Esophagus squamous epithelium (tissue), 5 donors: ENCODE data around the gene FAM3C. TPM values are rescaled to one million over a fixed set of nuclear protein-coding genes. Genes with fewer than 3 reads are reported as not detected.

Experiments
- DNase-seq: peaks from one replicate; lab custom pipeline; 2025; lab: John Stamatoyannopoulos, UW
- H3K27ac ChIP-seq, 4 donors: fragments of 200-600 bp; sonication (generic); one replicate each; pipeline ENCODE4 v1.5.1; 2016 to 2019; ENCODE audit warnings: mild to moderate bottlenecking in 1 of 4
- H3K27me3 ChIP-seq, 4 donors: fragments of 200-600 bp; sonication (generic); 1 replicate in 3 of 4; 2 replicates in 1 of 4; pipeline versions ENCODE4 v1.5.1 to v1.6.0; 2017 to 2021; ENCODE audit warnings: antibody characterized with exemption in 1 of 4
- H3K36me3 ChIP-seq, 3 donors: fragments of 200-600 bp; sonication (generic); one replicate each; pipeline ENCODE4 v1.5.1; 2016 to 2019
- H3K4me1 ChIP-seq, 3 donors: fragments of 200-600 bp; sonication (generic); one replicate each; pipeline ENCODE4 v1.5.1; 2017 to 2019
- H3K4me3 ChIP-seq, 4 donors: fragments of 200-600 bp; sonication (generic); 1 replicate in 3 of 4; 2 replicates in 1 of 4; pipeline ENCODE4 v1.5.1; 2016 to 2019; ENCODE audit warnings: mild to moderate bottlenecking in 2 of 4, moderate library complexity in 1 of 4
- H3K9me3 ChIP-seq, 3 donors: fragments of 200-600 bp; sonication (generic); one replicate each; pipeline ENCODE4 v1.5.1; 2016 to 2019
- CTCF ChIP-seq, 6 experiments: fragments of 450-650 bp in 4 of 6; fragments of 200-600 bp in 2 of 6; sonication (generic) in 2 of 6; IDR thresholded peaks; one replicate each; pipeline ENCODE4 v1.5.1; 2016 to 2019; ENCODE audit warnings: antibody characterized with exemption in 6 of 6, mild to moderate bottlenecking in 4 of 6, moderate library complexity in 4 of 6
- POLR2A ChIP-seq, 4 donors: fragments of 450-650 bp; IDR thresholded peaks; one replicate each; pipeline ENCODE4 v1.6.1; 2017; ENCODE audit warnings: antibody characterized with exemption in 4 of 4, mild to moderate bottlenecking in 4 of 4, moderate library complexity in 3 of 4
- WGBS, 2 donors: methylation state at CpG; one replicate each; pipeline ENCODE4 v1.1.5; 2018; 5-methylcytosine and 5-hydroxymethylcytosine counted together
- intact Hi-C: fragments of 100-400 bp; cut with DNase I; formaldehyde crosslinking; loops from one replicate; pipeline ENCODE4 v1.15.0; 2022
- total RNA-seq, 4 donors: library from RNA; depleted of rRNA; stranded (reverse); fragments of >200 nt; gene quantifications; one replicate each; pipeline ENCODE4 v1.1.0, GENCODE V29; 2016
- donor health status: DM: yes; HTN: yes; CAD: no.

The FAM3C gene
- total RNA-seq, 4 donors from 2014 or later = 21.8 to 48.1 (median 45.8) TPM

GRCh38 chr7:121330053-121330833 lies 65.9 kb downstream of the FAM3C start:
- peaks cover 0 to 74% (median 19%) of the 10 kb centered on the region in 4 donors for H3K27me3 ChIP-seq
- no peak for DNase-seq
- H3K4me1 ChIP-seq = peaks cover 17 to 23% (median 17%) of the 10 kb centered on the region in 3 donors
- TF ChIP-seq POLR2A (IDR thresholded peaks at IDR 0.05) = no peak
- TF ChIP-seq CTCF (IDR thresholded peaks at IDR 0.05) = no peak
- H3K4me3 ChIP-seq = peak overlapping the region; percentile 29 to 60 (median 42)
- no peak overlapping the region for H3K27ac ChIP-seq
- WGBS, 2 donors = 2 to 5% methylated on average over 27 to 30 of the region's 52 CpGs
- H3K36me3 ChIP-seq = no peaks in the 10 kb centered on the region
- H3K9me3 ChIP-seq = no peaks in the 10 kb centered on the region
- intact Hi-C loops = no loop called here

GRCh38 chr7:121329191-121330052 lies 66.7 kb downstream of the FAM3C start:
- H3K27me3 ChIP-seq = peaks cover 0 to 68% (median 19%) of the 10 kb centered on the region in 4 donors
- TF ChIP-seq CTCF (IDR thresholded peaks at IDR 0.05) (peak in 1 of 6 experiments; percentile 28), POLR2A (IDR thresholded peaks at IDR 0.05) (no peak)
- peak overlapping the region; percentile 29 to 60 (median 42) for H3K4me3 ChIP-seq

GRCh38 chr7:121328508-121329190 lies 67.5 kb downstream of the FAM3C start, which contains the start of gene WNT16:
Gene WNT16 (plus strand): TSS chr7:121329000. CDS start chr7:121329293, 293 bp downstream.
- intact Hi-C loops = no loop called here
- no peak within 1 kb of the TSS for H3K27ac ChIP-seq
- no peaks in the 10 kb centered on the region for H3K36me3 ChIP-seq
- H3K9me3 ChIP-seq = no peaks in the 10 kb centered on the region
- no peak for DNase-seq
- H3K4me3 ChIP-seq = peak within 1 kb of the TSS; percentile 29 to 60 (median 42)
- peaks cover 0 to 61% (median 19%) of the 10 kb centered on the region in 4 donors for H3K27me3 ChIP-seq
- no peak for TF ChIP-seq CTCF (IDR thresholded peaks at IDR 0.05)
- no peak for TF ChIP-seq POLR2A (IDR thresholded peaks at IDR 0.05)
- H3K4me1 ChIP-seq = peaks cover 17 to 23% (median 17%) of the 10 kb centered on the region in 3 donors
- WGBS, 2 donors = 37 to 44% methylated on average over 5 to 15 of the region's 27 CpGs

More at GRCh38 chr7:121329191-121330052, 66.7 kb downstream of the FAM3C start:
- H3K4me1 ChIP-seq = peaks cover 17 to 23% (median 17%) of the 10 kb centered on the region in 3 donors
- intact Hi-C loops = no loop called here
- WGBS, 2 donors = 1 to 8% methylated on average over 19 to 26 of the region's 47 CpGs
- no peak for DNase-seq
- no peak overlapping the region for H3K27ac ChIP-seq
- H3K9me3 ChIP-seq = no peaks in the 10 kb centered on the region
- H3K36me3 ChIP-seq = no peaks in the 10 kb centered on the region

- TF ChIP-seq CTCF (IDR thresholded peaks at IDR 0.05) = no peak
- TF ChIP-seq POLR2A (IDR thresholded peaks at IDR 0.05) = no peak
- intact Hi-C loops = no loop called here
- H3K27me3 ChIP-seq = peaks cover 0 to 53% (median 19%) of the 10 kb centered on the region in 4 donors
- H3K4me1 ChIP-seq = peaks cover 17 to 23% (median 17%) of the 10 kb centered on the region in 3 donors
- 83 to 86% methylated on average over 5 of the region's 5 CpGs for WGBS, 2 donors
- H3K4me3 ChIP-seq = no peak overlapping the region
- DNase-seq = no peak
- no peaks in the 10 kb centered on the region for H3K36me3 ChIP-seq
- H3K9me3 ChIP-seq = no peaks in the 10 kb centered on the region
- H3K27ac ChIP-seq = no peak overlapping the region
Observed at GRCh38 chr7:121327671-121328070, 68.4 kb downstream of the FAM3C start.
